GM19468 (cell line): ENCODE data around the gene ING1.
"Not testable (repeated sequence)": the region's sequence is repeated elsewhere in the genome, so short reads cannot be mapped to it uniquely, and the experiment has no call there.

Experiments used
- ATAC-seq: cut with Tn5 transposase; IDR thresholded peaks from one replicate; pipeline ENCODE4 v1.9.1; 2021; ENCODE audit warnings: mild to moderate bottlenecking, moderate library complexity, moderate number of reproducible peaks; ENCODE audit not compliant: unreplicated experiment; ENCODE audit errors: extremely low read depth

ING1 gene, protein sequence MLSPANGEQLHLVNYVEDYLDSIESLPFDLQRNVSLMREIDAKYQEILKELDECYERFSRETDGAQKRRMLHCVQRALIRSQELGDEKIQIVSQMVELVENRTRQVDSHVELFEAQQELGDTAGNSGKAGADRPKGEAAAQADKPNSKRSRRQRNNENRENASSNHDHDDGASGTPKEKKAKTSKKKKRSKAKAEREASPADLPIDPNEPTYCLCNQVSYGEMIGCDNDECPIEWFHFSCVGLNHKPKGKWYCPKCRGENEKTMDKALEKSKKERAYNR

DNA sequence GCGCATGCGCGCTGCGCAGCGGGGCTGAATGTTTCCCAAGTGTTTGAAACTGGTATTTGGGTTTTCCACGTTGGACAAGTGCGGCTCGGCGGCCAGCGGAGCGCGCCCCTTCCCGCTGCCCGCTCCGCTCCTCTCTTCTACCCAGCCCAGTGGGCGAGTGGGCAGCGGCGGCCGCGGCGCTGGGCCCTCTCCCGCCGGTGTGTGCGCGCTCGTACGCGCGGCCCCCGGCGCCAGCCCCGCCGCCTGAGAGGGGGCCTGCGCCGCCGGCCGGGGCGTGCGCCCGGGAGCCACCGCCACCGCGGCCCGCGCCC is at the start of gene ING1:
ING1 (plus strand) TSS at position 59 of the 311 bp plus-strand sequence. CDS start 450 bp downstream, outside the sequence.
- no peak for ATAC-seq

DNA sequence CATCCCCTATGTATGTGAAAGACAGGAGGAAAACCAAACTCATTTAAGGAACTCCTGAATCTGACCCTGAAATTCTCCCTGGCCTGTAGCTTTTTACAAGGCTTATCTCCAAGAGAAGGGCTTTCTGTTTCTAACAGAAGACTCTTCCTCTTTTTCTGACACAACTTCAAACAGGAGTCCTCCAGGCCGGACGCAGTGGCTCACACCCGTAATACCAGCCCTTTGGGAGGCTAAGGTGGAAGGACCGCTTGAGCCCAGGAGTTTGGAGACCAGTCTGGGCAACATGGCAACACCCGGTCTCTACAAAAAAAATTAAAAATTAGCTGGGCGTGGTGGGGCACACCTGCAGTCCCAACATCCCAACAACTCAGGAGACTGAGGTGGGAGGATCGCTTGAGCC is 49.5 kb upstream of the ING1 start:
- no peak for ATAC-seq

DNA sequence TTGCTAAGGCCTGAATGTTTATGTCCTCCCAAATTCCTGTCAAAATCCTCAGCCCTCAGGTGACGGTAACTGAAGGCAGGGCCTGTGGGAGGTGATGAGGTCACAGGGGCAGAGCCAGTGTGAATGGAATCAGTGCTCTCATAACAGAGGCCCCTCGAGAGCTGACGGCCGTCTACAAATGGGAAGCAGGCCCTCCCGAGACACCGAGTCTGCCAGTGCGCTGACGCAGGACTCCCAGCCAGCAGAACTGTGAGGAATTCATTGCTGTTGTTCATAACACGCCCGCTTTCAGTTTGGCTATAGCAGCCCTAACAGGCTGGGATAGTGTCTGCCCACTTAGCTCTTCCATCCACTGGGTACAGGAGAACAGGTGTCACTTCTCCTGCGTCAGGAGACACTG is 48.8 kb upstream of the ING1 start:
- ATAC-seq, result no peak

DNA sequence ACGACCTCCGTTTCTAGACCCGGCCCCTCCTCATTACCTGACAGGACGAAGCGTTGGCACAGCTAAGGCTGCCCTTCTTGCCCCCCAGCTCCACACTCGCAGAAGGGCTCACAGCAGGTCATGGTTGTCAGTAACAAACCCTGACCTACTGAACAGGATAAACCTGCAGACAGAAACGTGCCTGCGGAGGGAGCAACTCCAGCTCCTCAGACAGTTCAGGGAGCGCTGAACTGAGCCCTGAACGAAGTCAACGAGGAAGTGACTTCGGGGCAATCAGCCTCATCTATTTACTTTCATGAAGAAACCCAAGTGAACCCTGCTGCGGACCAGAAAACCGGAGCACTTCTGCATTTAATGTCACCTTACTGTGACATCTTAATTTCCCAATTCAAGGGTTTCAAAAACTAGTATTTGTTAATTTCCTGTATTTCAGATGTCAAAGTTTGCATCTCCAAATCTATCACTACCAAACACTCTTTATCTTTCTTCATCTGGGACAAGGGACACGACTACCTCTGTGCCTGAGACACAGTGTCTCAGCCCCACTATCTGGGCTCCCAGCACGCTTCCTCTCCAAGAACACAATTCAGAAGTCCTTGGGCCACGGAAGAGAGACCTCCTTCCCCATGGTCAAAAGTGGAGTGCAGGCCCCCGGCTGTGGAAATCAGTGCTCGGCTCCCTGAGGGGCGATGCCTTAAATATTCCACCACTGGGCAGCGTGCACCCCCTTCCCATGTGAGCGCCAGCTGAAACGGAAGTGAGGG is 47.8 kb upstream of the ING1 start:
- no peak for ATAC-seq

DNA sequence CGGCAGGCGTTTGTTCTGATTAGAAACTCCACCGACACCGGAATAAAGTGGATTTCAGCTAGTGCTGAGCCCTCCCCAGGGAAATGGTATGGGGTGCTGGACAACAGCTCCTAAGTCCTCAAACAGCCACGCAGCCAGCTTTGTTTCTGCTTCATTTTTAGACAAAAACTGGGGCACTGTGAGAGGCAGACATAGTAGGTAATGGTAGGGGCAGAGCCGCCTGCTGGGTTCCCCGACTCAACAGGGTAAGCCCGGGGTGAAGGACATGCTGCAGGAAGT is 47.3 kb upstream of the ING1 start:
- no peak for ATAC-seq

DNA sequence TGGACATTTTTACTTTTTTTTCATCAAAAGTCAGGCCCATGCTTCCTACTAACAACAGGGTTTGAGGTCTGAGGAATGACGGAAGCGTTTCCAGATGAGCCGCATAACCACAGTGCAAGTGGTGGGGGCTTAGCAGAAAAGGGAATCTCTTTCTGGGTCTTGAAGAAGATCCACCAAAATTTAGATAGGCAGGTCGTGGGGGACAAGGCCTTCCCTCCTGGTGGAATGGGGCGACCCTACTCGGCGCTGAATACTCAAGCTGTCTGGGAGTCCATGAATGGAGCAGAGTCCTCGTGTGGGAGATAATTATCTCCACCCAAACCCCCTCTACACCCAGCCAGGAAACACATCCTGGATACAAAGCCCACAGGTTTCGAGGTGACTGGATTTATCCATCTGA is 44.5 kb upstream of the ING1 start:
- ATAC-seq, result no peak

DNA sequence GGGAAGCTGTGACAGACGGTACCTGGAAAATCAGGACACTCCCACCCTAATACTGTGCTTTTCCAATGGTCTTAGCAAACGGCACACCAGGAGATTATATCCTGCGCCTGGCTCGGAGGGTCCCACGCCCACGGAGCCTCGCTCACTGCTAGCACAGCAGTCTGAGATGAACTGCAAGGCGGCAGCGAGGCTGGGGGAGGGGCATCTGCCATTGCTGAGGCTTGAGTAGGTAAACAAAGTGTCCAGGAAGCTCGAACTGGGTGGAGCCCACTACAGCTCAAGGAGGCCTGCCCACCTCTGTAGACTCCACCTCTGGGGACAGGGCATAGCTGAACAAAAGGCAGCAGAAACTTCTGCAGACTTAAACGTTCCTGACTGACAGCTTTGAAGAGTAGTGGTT is 43.7 kb upstream of the ING1 start:
- not testable (repeated sequence) for ATAC-seq

DNA sequence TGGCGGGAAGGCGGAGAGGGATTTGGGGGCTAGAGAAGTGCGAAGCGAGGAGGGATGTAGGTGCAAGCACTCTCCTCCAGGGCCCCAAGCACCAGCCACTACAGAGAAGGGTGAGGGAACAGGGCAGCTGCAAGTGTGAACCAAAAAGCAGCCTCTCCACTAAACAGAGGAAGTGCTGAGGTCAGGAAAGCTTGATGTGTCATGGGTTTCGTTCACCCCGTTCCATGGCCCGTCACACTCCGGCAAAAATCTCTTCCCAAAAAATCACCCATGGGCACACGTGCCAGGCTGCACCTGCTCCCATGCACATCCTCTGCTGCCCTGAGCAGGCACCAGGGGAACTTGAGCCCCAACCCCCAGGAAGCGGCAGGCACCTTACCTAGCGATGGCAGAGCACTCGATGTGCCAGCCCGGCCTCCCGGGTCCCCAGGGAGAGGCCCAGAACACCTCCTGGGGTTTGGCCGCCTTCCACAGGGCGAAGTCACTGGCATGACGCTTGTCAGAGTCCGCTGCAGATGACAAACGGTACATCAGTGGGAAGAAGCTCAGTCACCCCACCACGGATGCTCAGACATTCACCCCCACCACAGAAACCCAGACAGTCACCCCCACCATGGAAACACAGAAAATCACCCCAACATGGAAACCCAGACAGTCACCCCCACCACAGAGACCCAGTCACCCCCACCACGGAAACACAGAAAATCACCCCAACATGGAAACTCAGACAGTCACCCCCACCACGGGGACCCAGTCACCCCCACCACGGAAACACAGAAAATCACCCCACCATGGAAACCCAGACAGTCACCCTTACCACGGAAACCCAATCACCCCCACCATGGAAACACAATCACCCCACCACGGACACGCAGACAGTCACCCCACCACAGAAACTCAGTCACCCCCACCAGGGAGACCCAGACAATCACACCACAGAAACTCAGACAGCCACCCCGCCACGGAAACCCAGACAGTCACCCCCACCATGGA is 36.6 kb upstream of the ING1 start:
- peak; percentile 53 for ATAC-seq

DNA sequence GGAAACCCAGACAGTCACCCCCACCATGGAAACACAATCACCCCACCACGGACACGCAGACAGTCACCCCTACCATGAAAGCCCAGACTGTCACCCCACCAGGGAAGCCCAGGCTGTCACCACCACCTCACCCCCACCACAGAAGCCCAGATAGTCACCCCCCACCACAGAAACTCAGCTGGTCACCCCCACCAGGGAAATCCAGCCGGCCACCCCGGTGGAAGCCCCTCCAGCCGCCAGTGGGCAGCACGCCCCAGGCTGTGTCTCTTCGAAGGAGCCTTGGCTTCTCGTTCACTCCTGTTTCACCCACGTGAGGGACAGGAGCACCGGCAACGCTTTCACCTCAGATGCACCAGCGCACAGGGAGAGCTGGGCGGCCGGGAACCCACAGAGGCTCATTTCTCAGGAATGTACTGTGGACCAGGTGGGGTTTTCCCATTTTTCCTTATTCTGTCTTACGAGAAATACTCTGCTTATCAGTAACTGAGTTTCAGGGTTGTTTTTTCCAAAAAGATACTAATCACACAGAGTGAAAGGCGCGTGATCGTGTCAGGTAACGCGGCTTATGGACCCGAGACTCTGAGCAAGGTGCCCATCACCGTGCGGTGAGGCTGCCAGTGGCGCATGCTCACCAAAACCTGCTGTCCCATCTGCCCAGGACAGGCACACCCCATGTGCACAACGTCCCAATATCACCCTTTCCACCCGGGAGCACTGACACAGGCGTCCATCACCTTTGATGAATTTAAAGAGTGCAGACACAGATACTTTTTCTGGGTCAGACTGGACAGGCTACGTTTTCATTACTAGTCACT is 35.6 kb upstream of the ING1 start:
- ATAC-seq, result no peak

DNA sequence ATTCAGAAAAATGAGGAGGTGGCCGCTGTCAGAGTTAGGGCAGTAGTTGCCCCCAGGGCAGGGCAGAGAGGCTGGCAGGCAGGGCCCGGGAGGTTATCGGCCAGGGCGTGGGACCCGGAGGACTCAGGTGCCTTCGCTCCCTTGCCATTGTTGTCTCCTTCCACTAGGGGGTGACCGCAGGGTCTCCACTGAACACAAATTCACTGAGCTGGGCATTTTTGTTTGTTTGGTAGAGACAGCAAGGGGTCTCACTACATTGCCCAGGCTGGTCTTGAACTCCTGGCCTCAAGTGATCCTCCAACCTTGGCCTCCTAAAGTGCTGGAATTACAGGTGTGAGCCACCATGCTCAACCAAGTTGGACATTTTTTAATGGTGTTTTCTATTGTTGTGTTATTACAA is 32.6 kb upstream of the ING1 start:
- no peak for ATAC-seq

DNA sequence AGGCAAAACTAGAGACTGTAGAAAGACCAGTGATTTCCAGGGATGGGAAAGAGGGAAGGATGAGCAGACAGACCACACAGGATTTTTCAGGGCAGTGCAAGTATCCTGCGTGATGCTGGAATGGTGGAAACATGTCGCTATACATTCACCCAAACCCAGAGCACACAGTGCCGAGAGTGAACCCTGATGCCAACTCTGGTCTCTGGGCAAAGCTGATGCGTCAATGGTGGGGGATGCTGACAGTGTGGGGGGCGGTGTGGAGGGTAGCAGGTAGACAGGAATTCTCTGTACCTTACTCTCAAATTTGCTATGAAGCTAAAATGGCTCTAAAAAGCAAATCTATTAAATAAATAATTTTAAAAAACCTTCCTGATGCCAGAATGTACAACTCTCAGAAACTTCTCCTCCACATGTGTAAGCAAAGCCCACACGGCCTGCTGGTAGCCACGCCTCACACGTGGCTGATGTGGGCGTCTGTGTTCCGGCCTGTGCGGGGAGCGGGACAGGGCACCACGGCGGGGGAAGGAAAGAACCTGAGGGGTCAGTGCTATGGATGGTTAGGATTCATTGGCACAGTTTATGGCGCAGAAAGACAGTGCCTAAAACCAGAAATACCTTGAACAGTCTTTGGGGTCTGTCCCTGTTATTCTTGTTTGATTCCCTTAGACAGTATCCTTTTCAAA is 31.5 kb upstream of the ING1 start:
- no peak for ATAC-seq

DNA sequence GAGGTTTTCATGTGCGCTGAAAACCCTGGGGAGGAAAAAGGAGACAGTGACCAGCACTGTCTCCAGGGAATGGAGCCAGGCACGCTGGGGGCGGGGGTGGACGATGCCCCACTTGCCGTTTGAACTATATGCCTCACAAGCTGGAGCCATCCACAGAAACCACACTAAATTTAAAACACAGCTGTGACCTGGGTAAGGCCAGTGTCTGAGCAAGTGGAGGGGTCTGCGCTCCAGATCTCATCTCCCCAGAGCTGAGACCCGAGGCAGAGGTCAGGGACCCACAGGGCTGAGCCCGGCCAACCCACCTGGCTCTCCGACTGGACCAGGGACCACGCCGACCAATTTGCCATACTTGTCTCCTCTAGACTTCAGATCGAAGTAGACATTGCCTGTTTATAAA is 30.8 kb upstream of the ING1 start:
- no peak for ATAC-seq

DNA sequence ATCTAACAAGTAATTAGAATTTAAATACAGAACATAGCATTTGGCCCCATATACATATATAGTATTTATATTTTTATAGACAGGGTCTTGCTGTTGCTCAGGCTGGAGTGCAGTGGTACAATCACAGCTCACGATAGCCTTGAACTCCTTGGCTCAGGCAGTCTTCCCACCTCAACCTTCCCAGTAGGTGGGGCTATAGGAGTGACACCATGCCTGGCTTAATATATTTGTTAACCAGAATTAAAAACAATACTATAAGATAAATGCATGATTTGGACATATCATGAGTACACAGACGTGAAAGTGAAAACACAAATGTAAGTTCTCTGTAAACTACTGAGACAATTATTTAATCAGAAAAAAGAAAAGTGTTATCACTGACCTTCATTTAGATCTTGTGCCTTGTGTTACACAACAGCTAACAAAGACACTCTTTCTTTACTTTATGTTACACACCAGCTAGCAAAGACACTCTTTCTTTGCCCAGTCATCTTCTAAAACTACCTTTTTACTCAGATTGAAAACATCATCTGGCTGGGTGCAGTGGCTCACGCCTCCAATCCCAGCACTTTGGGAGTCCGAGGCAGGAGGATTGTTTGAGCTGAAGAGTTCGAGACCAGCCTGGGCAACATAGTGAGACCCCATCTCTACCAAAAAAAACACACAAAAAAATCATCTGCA is 30.2 kb upstream of the ING1 start:
- no peak for ATAC-seq

DNA sequence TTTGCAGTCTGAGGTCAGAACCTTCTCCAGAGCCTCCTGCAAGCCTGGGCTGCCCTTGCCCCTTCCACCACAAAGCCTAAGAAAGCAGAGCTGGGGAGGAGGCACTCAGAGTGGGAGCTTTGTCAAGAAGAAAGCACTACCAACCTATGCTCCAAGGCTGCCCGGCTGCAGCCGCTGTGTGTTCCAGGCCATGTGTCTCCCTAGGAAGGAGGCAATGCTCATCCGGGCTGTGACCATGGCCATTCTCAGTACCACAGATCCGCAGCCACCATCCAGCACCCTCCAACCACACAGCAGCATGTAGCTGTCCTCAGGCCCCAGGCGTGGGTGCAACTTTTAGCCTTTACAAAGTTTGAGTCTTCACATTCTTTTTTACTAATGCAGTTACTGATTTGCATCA is 29.6 kb upstream of the ING1 start:
- no peak for ATAC-seq

DNA sequence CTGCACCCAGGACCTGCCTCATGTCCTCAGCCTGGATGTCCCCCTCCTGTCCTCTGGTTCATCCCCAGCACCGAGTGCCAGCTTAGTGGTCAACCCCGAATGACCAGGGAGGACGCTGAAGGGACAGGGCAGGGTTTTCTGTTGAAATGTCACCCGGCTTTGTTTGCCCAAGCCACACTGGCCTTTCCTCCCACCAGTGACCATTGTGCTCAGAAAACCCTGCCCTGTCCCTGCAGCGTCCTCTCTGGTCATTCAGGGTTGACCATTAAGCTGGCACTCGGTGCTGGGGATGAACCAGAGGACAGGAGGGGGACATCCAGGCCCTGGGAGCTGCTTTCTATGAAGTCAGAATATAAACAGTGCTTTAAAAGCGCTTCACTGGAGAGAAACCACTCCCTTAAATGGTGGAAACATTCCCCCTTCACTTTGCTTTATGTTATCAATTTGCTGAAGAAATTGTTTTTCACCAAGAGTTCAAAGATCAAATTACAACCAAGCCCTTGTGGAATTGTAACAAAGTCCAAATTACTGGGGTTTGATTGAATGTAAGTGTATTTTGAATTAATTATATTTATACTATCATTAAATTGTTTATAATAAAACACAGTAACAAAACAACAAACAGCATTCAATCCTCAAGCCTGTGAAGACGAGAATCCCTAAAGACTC is 29.0 kb upstream of the ING1 start:
- no peak for ATAC-seq

DNA sequence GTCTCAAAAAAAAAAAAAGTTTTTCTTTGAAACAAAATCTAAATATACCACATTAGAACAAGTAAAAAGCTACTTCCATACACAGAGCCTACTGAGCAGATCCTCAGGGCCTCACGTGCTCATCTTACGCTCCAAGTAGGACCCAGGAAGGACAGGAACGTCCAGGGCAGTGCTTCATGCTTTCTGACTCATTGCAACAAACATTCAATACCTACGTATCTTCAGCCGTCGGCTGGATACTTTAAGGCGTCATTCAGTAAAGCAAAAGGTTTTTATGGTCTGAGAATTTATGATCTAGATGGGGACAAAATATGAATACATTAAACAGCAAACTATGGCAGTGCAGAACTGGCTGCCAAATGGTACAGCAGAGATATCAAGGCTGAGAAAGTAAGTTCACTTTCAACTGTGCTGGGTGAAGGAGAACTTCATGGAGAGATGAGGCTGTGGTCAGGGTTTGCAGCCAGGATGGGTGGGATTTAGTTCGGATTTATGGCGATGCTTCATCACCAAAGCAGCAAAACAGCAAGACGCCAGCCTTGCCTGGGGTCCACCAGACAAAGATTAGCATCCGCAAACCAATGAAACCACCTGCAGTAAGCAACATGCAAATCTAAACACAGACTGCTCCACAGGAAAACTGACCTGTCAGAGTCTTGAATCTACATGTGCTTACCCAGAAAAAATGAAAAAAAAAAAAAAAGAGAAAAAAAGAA is 28.0 kb upstream of the ING1 start:
- ATAC-seq, result no peak

DNA sequence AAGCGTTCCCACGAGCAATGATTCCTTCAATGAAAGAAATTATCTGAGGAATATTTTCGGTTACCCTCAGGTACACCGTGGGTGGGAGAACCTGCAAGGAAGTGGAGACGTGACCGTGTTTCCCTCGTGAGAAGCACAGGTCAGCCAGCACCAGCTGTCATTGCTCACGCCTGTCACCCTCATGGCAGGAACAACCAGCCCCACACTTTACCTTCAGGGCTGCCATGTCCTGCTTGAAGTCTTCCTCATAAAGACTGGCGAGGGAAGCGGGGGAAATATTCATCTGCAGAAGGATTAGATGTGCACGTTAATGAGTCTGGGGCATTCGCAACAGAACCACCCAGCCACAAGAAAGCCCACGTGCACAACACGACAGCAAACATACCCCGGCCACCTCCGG is 25.8 kb upstream of the ING1 start:
- ATAC-seq, result no peak

DNA sequence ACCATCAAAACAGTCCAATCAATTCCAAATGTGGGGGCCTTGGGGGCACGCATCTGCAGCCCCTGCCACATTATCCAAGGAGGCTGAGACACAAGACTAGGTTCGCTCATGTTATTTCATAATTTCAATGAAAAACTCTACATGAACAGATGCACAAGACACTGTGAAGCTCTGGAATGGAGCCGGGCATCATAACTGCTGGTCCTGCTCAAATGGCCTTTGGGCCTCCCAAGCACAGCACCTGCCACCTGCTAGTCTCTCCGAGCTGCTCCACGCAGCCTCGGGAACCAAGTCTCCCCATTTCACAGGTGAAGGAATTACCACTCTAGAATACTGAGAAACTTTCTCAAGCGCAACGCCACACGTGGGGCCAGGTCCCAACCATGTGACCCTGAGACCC is 24.5 kb upstream of the ING1 start:
- ATAC-seq, result no peak
